Activated CD4-positive, alpha-beta T cell treated with anti-CD3 and anti-CD28 coated beads, Interleukin-2, Interleukin-4, amounts not matched to agents 100 ng/mL and 50 ng/mL, durations not matched to agents 16 hours and 8 hours (primary cell): ENCODE measurements around the gene SUMF1.
"Not testable (repeated sequence)": the region's sequence is repeated elsewhere in the genome, so short reads cannot be mapped to it uniquely, and the experiment has no call there.

ENCODE experiments used
- DNase-seq: peaks from one replicate; pipeline ENCODE4 v3.0.0-alpha.2; 2020; ENCODE audit warnings: low spot score

Gene SUMF1

GRCh38 chr3:4461468-4462090 lies 5.5 kb downstream of the SUMF1 start:
- peak; percentile 12 for DNase-seq

- DNase-seq = no peak
These were observed 6.7 kb downstream of the SUMF1 start for GRCh38 chr3:4460334-4460733.

- DNase-seq = no peak
These were observed 8.1 kb downstream of the SUMF1 start for GRCh38 chr3:4458961-4459360.

GRCh38 chr3:4456780-4457179 lies 10.3 kb downstream of the SUMF1 start:
- DNase-seq = not testable (repeated sequence)

- no peak for DNase-seq
These were observed 12.9 kb downstream of the SUMF1 start for GRCh38 chr3:4454142-4454541.

- no peak for DNase-seq
These were observed 17.8 kb downstream of the SUMF1 start for GRCh38 chr3:4449043-4449805.

- no peak for DNase-seq
These were observed 18.9 kb downstream of the SUMF1 start for GRCh38 chr3:4448187-4448586.

- DNase-seq = no peak
These were observed 19.6 kb downstream of the SUMF1 start for GRCh38 chr3:4447295-4447999.

GRCh38 chr3:4440951-4441350 lies 26.1 kb downstream of the SUMF1 start:
- DNase-seq = no peak

- no peak for DNase-seq
These were observed 28.8 kb downstream of the SUMF1 start for GRCh38 chr3:4438296-4438695.

GRCh38 chr3:4432259-4432658 lies 34.8 kb downstream of the SUMF1 start:
- no peak for DNase-seq

GRCh38 chr3:4429648-4430350 lies 37.3 kb downstream of the SUMF1 start:
- no peak for DNase-seq

GRCh38 chr3:4426782-4427344 lies 40.2 kb downstream of the SUMF1 start:
- no peak for DNase-seq

- no peak for DNase-seq
These were observed 40.7 kb downstream of the SUMF1 start for GRCh38 chr3:4426261-4426781.

GRCh38 chr3:4425707-4426106 lies 41.4 kb downstream of the SUMF1 start:
- no peak for DNase-seq

GRCh38 chr3:4425055-4425454 lies 42.0 kb downstream of the SUMF1 start:
- no peak for DNase-seq

- DNase-seq = peak; percentile 83
These were observed 45.9 kb downstream of the SUMF1 start for GRCh38 chr3:4421121-4421520.

- DNase-seq = no peak
These were observed 47.1 kb downstream of the SUMF1 start for GRCh38 chr3:4419920-4420319.

- no peak for DNase-seq
These were observed 47.7 kb downstream of the SUMF1 start for GRCh38 chr3:4419386-4419785.

GRCh38 chr3:4418156-4418555 lies 48.9 kb downstream of the SUMF1 start:
- DNase-seq = no peak

- no peak for DNase-seq
These were observed 49.6 kb downstream of the SUMF1 start for GRCh38 chr3:4417449-4417848.

GRCh38 chr3:4416961-4417360 lies 50.1 kb downstream of the SUMF1 start:
- no peak for DNase-seq
